ENCODE measurements around the gene PMF1. TPM values are rescaled to one million over a fixed set of nuclear protein-coding genes. Genes with fewer than 3 reads are reported as not detected.

PMF1 gene, protein sequence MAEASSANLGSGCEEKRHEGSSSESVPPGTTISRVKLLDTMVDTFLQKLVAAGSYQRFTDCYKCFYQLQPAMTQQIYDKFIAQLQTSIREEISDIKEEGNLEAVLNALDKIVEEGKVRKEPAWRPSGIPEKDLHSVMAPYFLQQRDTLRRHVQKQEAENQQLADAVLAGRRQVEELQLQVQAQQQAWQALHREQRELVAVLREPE
- total RNA-seq, result 47.4 TPM
- long read RNA-seq, transcript PMF1-202 (5 exons, 1,068 nt), result major isoform, 25 of 37 reads
- long read RNA-seq, partial matches to known transcripts, result 4 of 37 reads
- long read RNA-seq, other reads (novel, unspliced or antisense), result 2 of 37 reads

DNA sequence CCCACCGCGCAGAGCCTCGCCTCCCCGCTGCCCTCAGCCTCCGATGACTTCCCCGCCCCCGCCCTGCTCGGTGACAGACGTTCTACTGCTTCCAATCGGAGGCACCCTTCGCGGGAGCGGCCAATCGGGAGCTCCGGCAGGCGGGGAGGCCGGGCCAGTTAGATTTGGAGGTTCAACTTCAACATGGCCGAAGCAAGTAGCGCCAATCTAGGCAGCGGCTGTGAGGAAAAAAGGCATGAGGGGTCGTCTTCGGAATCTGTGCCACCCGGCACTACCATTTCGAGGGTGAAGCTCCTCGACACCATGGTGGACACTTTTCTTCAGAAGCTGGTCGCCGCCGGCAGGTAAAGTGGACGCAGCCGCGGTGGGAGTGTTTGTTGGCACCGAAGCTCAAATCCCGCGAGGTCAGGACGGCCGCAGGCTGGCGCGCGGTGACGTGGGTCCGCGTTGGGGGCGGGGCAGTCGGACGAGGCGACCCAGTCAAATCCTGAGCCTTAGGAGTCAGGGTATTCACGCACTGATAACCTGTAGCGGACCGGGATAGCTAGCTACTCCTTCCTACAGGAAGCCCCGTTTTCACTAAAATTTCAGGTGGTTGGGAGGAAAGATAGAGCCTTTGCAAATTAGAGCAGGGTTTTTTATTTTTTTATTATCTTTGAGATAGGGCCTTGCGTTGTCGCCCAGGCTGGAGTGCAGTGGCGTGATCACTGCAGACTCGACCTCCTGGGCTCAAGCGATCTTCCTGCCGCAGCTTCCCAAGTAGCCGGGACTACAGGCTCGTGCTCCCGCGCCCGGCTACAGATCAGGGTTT is at the start of gene PMF1:
PMF1 (plus strand) TSS at position 175 of the 811 bp plus-strand sequence; CDS start at position 184, 9 bp downstream.
- TF ChIP-seq, protein P1, sequence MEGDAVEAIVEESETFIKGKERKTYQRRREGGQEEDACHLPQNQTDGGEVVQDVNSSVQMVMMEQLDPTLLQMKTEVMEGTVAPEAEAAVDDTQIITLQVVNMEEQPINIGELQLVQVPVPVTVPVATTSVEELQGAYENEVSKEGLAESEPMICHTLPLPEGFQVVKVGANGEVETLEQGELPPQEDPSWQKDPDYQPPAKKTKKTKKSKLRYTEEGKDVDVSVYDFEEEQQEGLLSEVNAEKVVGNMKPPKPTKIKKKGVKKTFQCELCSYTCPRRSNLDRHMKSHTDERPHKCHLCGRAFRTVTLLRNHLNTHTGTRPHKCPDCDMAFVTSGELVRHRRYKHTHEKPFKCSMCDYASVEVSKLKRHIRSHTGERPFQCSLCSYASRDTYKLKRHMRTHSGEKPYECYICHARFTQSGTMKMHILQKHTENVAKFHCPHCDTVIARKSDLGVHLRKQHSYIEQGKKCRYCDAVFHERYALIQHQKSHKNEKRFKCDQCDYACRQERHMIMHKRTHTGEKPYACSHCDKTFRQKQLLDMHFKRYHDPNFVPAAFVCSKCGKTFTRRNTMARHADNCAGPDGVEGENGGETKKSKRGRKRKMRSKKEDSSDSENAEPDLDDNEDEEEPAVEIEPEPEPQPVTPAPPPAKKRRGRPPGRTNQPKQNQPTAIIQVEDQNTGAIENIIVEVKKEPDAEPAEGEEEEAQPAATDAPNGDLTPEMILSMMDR (IDR thresholded peaks at IDR 0.05), result no peak
- ATAC-seq (peak; percentile 98), DNase-seq (peak; percentile 99)
- H3K27me3 ChIP-seq, result no peaks in the 10 kb centered on the region
- intact Hi-C loops (cut with DNase I), result no loop called here
- H3K4me1 ChIP-seq, result peaks cover 28% of the 10 kb centered on the region
- peak within 1 kb of the TSS; percentile 74 for H3K4me3 ChIP-seq
- H3K9me3 ChIP-seq, result no peaks in the 10 kb centered on the region
- H3K27ac ChIP-seq, result peak within 1 kb of the TSS; percentile 97
- peaks cover 31% of the 10 kb centered on the region for H3K36me3 ChIP-seq

DNA sequence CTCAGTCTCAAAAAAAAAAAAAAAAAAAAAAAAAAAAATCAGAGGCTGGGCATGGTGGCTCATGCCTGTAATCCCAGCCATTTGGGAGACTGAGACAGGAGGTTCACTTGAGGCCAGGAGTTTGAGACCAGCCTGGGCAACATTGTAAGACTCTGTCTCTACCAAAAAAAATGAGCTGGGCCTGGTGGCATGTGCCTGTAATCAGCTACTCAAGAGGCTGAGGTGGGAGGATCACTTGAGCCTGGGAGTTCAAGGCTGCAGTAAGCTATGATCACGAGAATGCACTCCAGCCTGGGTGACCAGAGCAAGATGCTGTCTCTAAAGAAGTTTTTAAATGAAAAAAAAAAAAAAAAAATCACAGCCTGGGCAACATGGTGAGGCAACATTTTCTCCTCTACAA is 49.1 kb upstream of the PMF1 start:
- H3K36me3 ChIP-seq, result no peaks in the 10 kb centered on the region
- no peak overlapping the region for H3K4me3 ChIP-seq
- H3K27ac ChIP-seq, result no peak overlapping the region
- peaks cover 19% of the 10 kb centered on the region for H3K4me1 ChIP-seq
- no peak for DNase-seq
- TF ChIP-seq, protein P1 (IDR thresholded peaks at IDR 0.05), result no peak
- ATAC-seq, result no peak
- intact Hi-C loops (cut with DNase I), result no loop called here
- H3K9me3 ChIP-seq, result no peaks in the 10 kb centered on the region
- H3K27me3 ChIP-seq, result no peaks in the 10 kb centered on the region

DNA sequence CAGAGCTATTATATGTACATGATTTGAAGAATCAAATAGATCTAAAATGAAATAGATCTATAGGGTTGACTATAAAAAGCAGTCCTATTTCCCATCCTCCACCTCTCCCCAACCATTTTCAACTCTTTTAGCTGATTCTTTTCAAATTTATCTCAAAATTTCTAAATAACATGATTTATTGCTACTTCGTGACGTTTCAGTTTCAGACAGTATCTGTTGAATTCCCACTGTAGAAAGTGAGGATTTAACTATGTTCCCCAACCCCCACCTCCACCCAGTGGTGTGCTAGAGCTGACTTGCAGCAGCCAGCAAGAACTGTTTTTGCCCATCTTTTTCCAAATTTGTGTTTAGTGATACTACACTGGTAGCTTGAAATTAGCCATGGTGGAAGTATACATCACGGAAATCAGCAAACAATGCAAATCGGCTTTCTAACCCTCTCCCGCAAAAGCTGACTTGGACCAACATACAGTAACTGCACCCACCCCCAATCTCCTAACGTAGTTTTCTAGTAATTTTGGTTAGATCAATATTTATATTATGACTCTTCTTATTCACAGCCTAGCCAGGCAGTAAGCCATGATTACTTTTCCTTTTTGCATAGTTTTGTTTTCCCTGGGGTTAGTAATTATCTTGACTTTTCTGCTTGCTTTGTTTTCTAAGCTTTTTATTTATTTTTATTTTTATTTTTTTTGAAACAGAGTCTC is 48.5 kb upstream of the PMF1 start:
- Histone ChIP-seq H3K36me3 (no peaks in the 10 kb centered on the region), H3K27ac (no peak overlapping the region), H3K4me1 (peaks cover 19% of the 10 kb centered on the region), H3K4me3 (no peak overlapping the region), H3K27me3 (no peaks in the 10 kb centered on the region), H3K9me3 (no peaks in the 10 kb centered on the region)
- no peak for DNase-seq
- intact Hi-C loops (cut with DNase I), result no loop called here
- ATAC-seq, result no peak
- TF ChIP-seq, protein P1 (IDR thresholded peaks at IDR 0.05), result no peak

DNA sequence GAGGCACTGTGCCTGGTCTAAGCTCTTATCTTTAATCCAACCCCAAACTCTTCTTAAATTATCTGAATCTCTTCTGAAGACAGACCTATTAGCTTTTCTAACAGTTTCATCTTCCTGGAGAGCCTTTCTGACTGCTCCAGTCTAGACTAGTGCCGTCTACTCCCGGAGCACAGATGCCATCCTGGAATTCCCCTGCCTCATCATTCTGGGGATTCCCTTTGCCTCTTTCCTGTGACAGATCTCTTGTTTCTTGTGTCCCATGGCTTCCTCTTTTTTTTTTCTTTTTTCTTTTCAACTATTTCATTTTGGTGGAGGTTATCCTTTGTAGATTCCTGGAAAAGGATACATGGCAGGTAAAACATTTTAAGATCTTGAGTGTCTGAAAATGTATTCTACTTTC is 47.7 kb upstream of the PMF1 start:
- intact Hi-C loops (cut with DNase I), result no loop called here
- peaks cover 19% of the 10 kb centered on the region for H3K4me1 ChIP-seq
- ATAC-seq (no peak), DNase-seq (no peak)
- H3K36me3 ChIP-seq, result no peaks in the 10 kb centered on the region
- H3K9me3 ChIP-seq, result no peaks in the 10 kb centered on the region
- no peak overlapping the region for H3K27ac ChIP-seq
- no peaks in the 10 kb centered on the region for H3K27me3 ChIP-seq
- TF ChIP-seq, protein P1 (IDR thresholded peaks at IDR 0.05), result no peak
- H3K4me3 ChIP-seq, result no peak overlapping the region

DNA sequence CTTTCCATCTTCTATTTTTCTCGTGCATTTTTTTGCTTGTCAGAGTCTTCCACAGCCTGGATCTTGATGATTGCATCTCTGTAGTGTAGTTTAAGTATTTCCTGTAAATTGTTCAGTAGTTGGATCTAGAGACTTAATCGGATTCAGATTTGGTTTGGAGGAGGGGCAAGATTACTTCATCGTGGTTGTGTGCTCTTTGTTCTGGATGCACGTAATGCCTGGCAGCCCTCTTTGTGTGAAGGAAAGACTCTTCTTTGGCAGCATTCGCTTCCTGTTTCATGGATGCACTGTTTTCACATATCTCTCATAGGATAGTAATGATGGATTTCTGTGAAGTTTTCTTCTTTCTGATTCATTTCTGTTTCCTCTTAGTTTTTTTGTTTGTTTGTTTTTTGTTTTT is 45.3 kb upstream of the PMF1 start:
- H3K9me3 ChIP-seq, result no peaks in the 10 kb centered on the region
- DNase-seq (no peak), ATAC-seq (no peak)
- intact Hi-C loops (cut with DNase I), result no loop called here
- no peaks in the 10 kb centered on the region for H3K36me3 ChIP-seq
- no peak overlapping the region for H3K4me3 ChIP-seq
- H3K4me1 ChIP-seq, result peaks cover 6% of the 10 kb centered on the region
- TF ChIP-seq, protein P1 (IDR thresholded peaks at IDR 0.05), result no peak
- no peak overlapping the region for H3K27ac ChIP-seq
- H3K27me3 ChIP-seq, result no peaks in the 10 kb centered on the region

Data from upper lobe of right lung (tissue), 1 donor.